DMS79 treated with DMSO at 0.1 percent for 48 hours (cell line): Measurements from ENCODE around the gene NAA15.
"Not testable (repeated sequence)": the region's sequence is repeated elsewhere in the genome, so short reads cannot be mapped to it uniquely, and the experiment has no call there.

Experiments
- DNase-seq: peaks from one replicate; lab custom pipeline; 2025; lab: John Stamatoyannopoulos, UW

NAA15 gene

DNA sequence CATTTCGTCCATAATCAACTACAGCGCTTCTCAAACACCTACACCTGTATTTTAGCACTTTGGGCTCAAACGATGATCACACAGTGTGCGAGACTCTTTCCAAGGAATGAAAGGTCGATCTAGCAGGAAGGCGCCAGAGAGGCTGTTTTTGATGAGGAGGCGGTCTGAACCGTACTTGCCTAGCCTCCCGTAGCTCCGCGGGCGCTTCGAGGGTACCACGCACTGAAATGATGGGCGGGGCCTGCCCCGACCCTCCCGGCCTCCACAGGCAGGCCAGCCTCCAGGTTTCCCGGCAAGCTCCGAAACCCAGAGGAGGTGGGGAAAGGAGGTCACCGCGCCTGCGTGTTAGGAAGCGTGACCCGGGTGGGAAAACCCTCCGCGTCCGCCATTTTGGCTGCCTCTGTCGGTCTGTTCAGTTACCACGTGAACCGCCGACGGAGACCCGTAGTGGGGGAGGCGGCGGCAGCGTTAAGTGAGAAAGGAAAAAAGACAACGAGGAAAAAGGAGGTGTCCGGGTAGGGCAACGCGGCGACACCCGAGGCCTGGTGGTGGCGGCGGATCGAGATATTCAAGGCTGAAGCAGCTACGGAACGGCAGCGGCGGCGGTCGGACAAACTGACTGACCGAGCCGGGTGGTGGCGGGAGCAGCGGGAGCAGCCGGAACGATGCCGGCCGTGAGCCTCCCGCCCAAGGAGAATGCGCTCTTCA is at the start of gene NAA15:
Gene NAA15, plus strand, starts transcription at position 393 of the 708 bp plus-strand sequence. Its CDS starts 273 bp downstream, at position 666.
- DNase-seq, result peak; percentile 90

GRCh38 chr4:139253046-139253445 is 48.3 kb upstream of the NAA15 start:
- DNase-seq, result no peak

GRCh38 chr4:139253713-139254112 is 47.6 kb upstream of the NAA15 start:
- DNase-seq, result no peak

GRCh38 chr4:139255581-139255980 is 45.7 kb upstream of the NAA15 start:
- not testable (repeated sequence) for DNase-seq

GRCh38 chr4:139256349-139256748 is 45.0 kb upstream of the NAA15 start:
- DNase-seq, result no peak

GRCh38 chr4:139265654-139266053 is 35.7 kb upstream of the NAA15 start:
- DNase-seq, result no peak

GRCh38 chr4:139266208-139266582 is 35.1 kb upstream of the NAA15 start:
- DNase-seq, result no peak

DNA sequence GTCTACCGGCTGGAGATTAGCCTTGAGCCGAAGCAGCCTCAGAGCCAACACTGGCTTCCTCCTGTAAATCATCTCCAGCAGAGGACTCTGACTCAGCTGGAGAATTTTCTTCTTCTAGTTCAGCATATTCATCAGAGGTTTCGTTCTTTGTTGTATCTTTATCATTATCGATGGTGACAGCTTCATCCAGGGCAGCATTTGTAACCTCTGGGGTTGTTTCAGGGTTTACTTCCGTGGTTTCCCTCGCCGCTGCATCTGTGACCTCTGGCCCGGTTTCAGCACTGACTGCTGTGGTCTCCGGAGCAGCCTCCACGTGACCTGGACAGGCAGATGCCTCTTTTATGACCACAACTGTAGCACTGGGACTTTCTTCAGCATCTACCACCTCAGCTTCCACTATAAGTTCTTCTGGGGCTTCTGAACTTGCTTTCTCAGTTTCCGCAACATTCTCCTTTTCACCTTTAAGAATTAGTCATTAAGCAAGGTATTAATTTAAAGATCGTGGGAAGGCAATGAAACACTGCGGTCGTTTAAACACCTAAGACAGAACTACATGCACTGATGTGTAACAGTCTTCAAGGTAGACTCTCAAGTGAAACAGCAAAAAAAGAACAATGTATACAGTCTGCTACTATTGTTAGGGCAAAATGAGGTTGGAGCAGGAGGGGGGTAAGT is 34.6 kb upstream of the NAA15 start:
- DNase-seq, result no peak

- no peak for DNase-seq
Observed at GRCh38 chr4:139267301-139267700, 34.0 kb upstream of the NAA15 start.

GRCh38 chr4:139273835-139274234 is 27.5 kb upstream of the NAA15 start:
- DNase-seq, result no peak

- DNase-seq, result no peak
Observed at GRCh38 chr4:139274790-139275189, 26.5 kb upstream of the NAA15 start.

GRCh38 chr4:139275281-139275735 is 26.0 kb upstream of the NAA15 start:
- DNase-seq, result no peak

DNA sequence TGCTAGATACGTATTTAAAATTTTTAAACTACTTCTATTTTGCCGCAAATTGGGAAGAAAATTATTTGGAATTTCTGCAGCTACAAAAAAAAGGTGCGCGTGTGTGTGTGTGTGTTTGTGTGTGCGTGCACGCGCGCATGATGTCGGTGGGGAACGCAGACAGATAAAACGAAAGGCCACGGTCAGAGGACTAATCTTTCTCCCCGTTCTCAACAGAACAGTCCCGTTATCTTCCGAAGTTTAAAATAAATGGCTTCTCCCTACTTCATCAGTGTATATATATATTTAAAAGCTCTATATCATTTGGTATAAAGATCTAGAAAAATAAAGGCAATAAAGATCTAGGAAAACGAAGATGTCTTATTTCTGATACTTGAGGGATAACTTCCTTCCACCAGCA is 22.8 kb upstream of the NAA15 start:
- DNase-seq, result no peak

- no peak for DNase-seq
Observed at GRCh38 chr4:139278912-139279759, 22.2 kb upstream of the NAA15 start.

- peak; percentile 16 for DNase-seq
Observed at GRCh38 chr4:139279760-139280620, 21.3 kb upstream of the NAA15 start, which contains the start of gene MGARP. MGARP (minus strand) TSS chr4:139280225; CDS start chr4:139280158, 67 bp downstream.

DNA sequence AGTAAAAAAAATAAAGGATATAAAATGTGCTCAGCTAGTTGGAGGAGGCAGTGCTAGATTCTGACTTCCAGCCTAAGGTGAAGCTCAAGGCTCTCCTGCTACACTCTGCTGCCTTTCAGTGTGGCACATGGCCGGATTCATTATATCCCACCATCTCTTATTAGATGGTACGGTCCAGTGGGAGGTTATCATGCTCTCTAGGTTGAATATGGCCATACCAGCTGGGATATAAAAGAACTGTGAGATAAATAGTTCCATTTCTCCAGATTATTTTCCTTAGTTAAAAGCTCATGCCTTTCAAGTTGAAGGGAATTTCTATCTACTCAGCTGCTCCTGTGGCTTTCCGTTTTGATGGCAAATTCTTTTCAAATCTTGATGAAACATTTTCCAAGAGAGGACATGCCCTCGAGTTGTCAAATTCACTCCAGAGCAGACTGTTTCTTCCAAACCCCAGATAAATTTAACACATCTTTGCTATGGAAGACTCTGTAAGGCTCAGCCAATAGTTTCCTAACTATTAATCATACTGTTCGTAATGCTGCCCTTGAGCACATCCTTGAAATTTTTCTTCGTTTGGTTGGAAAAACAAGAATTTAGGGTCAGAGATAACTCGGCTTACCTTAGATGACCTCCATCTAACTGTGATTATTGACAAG is 19.1 kb upstream of the NAA15 start:
- DNase-seq, result no peak

DNA sequence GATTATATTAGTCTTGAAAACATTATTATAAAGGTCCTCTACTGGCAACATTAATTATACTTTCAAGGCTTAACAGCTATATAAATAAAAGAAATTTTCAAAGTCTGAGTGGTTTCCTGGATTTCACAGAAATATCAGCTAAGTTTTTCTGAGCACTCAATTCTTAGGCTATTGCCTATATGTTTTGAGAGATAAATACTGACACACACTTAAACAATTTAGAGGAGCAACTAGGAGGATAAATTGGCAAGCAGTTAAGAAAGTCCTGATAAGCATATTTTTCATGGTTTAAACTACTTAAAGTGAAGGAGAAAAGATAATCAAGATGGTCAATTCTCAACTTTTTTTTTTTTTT is 18.6 kb upstream of the NAA15 start:
- no peak for DNase-seq

DNA sequence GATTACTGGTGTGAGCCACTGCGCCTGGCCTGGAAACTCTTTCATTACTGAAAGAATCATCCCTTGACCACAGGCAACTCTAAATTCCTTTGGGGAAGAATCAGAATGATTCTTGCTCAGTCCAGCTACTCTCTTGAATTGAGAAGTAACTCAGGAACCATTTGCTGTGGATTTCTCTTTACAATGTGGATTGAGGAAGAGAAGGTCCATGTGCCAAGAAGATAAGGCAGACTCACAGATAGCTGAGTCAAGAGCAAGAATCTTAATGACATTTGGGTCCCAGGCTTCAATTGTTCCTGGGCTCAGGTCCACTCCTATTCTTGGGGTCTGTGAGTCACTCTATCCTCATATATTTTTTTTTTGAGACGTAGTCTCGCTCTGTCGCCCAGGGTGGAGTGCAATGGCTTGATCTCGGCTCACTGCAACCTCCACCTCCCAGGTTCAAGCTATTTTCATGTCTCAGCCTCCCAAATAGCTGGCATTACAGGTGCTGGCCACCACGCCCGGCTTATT is 15.1 kb upstream of the NAA15 start:
- no peak for DNase-seq

GRCh38 chr4:139295206-139295941 is 5.9 kb upstream of the NAA15 start:
- DNase-seq, result peak; percentile 83

DNA sequence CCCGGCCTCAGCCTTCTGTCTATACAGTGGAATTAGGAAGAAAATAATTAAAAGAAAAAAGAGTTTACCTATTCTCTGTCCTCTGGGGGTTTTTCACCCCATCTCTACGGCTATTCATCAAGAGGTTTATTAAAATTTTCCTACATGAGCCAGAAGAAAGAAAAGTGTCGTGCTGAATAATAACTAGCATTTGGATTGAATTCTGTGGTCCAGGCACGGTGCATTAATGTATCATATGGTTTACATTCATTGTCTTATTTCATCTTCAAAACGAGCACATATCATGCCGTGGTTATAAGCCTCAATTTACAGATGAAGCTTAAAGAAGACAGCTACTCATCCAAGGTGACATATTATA is 5.4 kb upstream of the NAA15 start:
- no peak for DNase-seq
